ENCODE data around the gene CFD.

Gene CFD

GRCh38 chr19:825897-826644, 33.4 kb upstream of the CFD start:
- Histone ChIP-seq H4K20me1 (ENCODE audit: low read depth, low read length) (no peaks in the 10 kb centered on the region), H3K9ac (ENCODE audit: low read length) (no peak overlapping the region), H3K79me2 (ENCODE audit: insufficient read depth, low read length) (no peaks in the 10 kb centered on the region), H3K9me2 (replicated peaks; ENCODE audit: insufficient read depth, low read length) (no peaks in the 10 kb centered on the region), H3F3A (ENCODE audit: insufficient read depth) (no peaks in the 10 kb centered on the region), H3K4me3 (ENCODE audit: insufficient read depth, low read length, poor library complexity, severe bottlenecking) (no peak overlapping the region), H2AFZ (ENCODE audit: low read depth, low read length, severe bottlenecking) (no peak overlapping the region), H3K9me3 (ENCODE audit: insufficient read depth, low read length) (no peaks in the 10 kb centered on the region), H3K27ac (ENCODE audit: low read depth, low read length) (no peak overlapping the region), H3K27me3 (ENCODE audit: low read length) (no peaks in the 10 kb centered on the region), H3K4me2 (ENCODE audit: low read depth, low read length, poor library complexity, severe bottlenecking) (no peak overlapping the region), H3K36me3 (ENCODE audit: low read length) (no peaks in the 10 kb centered on the region)
- TF ChIP-seq EZH2phosphoT487 (conservative IDR thresholded peaks at IDR 0.05; ENCODE audit: low read length), result no peak
- TF ChIP-seq CTCF (IDR thresholded peaks at IDR 0.05; ENCODE audit: insufficient read depth, low read length, poor library complexity, severe bottlenecking), result no peak

GRCh38 chr19:827314-827709, 32.2 kb upstream of the CFD start:
- H3K4me2 ChIP-seq (ENCODE audit: low read depth, low read length, poor library complexity, severe bottlenecking), result no peak overlapping the region
- H3K9me2 ChIP-seq (replicated peaks; ENCODE audit: insufficient read depth, low read length), result no peaks in the 10 kb centered on the region
- no peaks in the 10 kb centered on the region for H3K79me2 ChIP-seq (ENCODE audit: insufficient read depth, low read length)
- no peaks in the 10 kb centered on the region for H3F3A ChIP-seq (ENCODE audit: insufficient read depth)
- H4K20me1 ChIP-seq (ENCODE audit: low read depth, low read length), result no peaks in the 10 kb centered on the region
- no peak overlapping the region for H3K4me3 ChIP-seq (ENCODE audit: insufficient read depth, low read length, poor library complexity, severe bottlenecking)
- no peak for TF ChIP-seq EZH2phosphoT487 (conservative IDR thresholded peaks at IDR 0.05; ENCODE audit: low read length)
- no peak overlapping the region for H2AFZ ChIP-seq (ENCODE audit: low read depth, low read length, severe bottlenecking)
- no peaks in the 10 kb centered on the region for H3K36me3 ChIP-seq (ENCODE audit: low read length)
- H3K27me3 ChIP-seq (ENCODE audit: low read length), result no peaks in the 10 kb centered on the region
- H3K27ac ChIP-seq (ENCODE audit: low read depth, low read length), result no peak overlapping the region
- no peak overlapping the region for H3K9ac ChIP-seq (ENCODE audit: low read length)
- H3K9me3 ChIP-seq (ENCODE audit: insufficient read depth, low read length), result no peaks in the 10 kb centered on the region

GRCh38 chr19:827710-828321, 31.6 kb upstream of the CFD start, which contains the start of gene AZU1:
Gene AZU1, plus strand, starts transcription at chr19:827837. Its CDS starts 10 bp downstream, at chr19:827847.
- no peak within 1 kb of the TSS for H3K9ac ChIP-seq (ENCODE audit: low read length)
- no peak within 1 kb of the TSS for H3K4me3 ChIP-seq (ENCODE audit: insufficient read depth, low read length, poor library complexity, severe bottlenecking)
- H3K9me2 ChIP-seq (replicated peaks; ENCODE audit: insufficient read depth, low read length), result no peaks in the 10 kb centered on the region
- TF ChIP-seq CTCF (IDR thresholded peaks at IDR 0.05; ENCODE audit: insufficient read depth, low read length, poor library complexity, severe bottlenecking) (no peak), EZH2phosphoT487 (conservative IDR thresholded peaks at IDR 0.05; ENCODE audit: low read length) (no peak)
- H3K36me3 ChIP-seq (ENCODE audit: low read length), result no peaks in the 10 kb centered on the region
- H3F3A ChIP-seq (ENCODE audit: insufficient read depth), result no peaks in the 10 kb centered on the region
- H3K27ac ChIP-seq (ENCODE audit: low read depth, low read length), result no peak within 1 kb of the TSS
- H2AFZ ChIP-seq (ENCODE audit: low read depth, low read length, severe bottlenecking), result no peak within 1 kb of the TSS
- H3K27me3 ChIP-seq (ENCODE audit: low read length), result no peaks in the 10 kb centered on the region
- no peaks in the 10 kb centered on the region for H4K20me1 ChIP-seq (ENCODE audit: low read depth, low read length)
- H3K79me2 ChIP-seq (ENCODE audit: insufficient read depth, low read length), result no peaks in the 10 kb centered on the region
- H3K9me3 ChIP-seq (ENCODE audit: insufficient read depth, low read length), result no peaks in the 10 kb centered on the region
- H3K4me2 ChIP-seq (ENCODE audit: low read depth, low read length, poor library complexity, severe bottlenecking), result no peak within 1 kb of the TSS
